GM10248 (cell line): ENCODE results near the gene COL4A6.

Experiments
- CTCF ChIA-PET: fragments of 300-600 bp; sonication (Branson Sonifier 250); formaldehyde crosslinking; extraction: SDS; loops from one replicate; lab custom pipeline; 2021; ENCODE audit warnings: antibody characterized with exemption; lab: Yijun Ruan, JAX
- POLR2A ChIA-PET: fragments of 350-650 bp; sonication (Branson Sonifier 250); formaldehyde crosslinking; extraction: SDS; loops from one replicate; lab custom pipeline; 2020; ENCODE audit warnings: antibody characterized with exemption; lab: Yijun Ruan, JAX
- DNase-seq: peaks from one replicate; pipeline ENCODE4 v3.0.0; 2012; ENCODE audit errors: extremely low spot score
- CTCF ChIP-seq: IDR thresholded peaks from 2 replicates; pipeline ENCODE4 v1.5.1; 2012; ENCODE audit warnings: mild to moderate bottlenecking, low read depth; ENCODE audit errors: extremely low read depth, missing control alignments, control extremely low read depth

Gene COL4A6

GRCh38 chrX:108304210-108304609 lies 134.0 kb downstream of the COL4A6 start:
- no peak for DNase-seq
- TF ChIP-seq CTCF, result peak; percentile 10
- POLR2A ChIA-PET, result no interaction called here
- CTCF ChIA-PET, result interaction anchor here (0.7 to 2.3 kb wide), 4 partner anchors 8 to 79 kb away, joined by 3 to 15 read pairs (median 3); no protein-coding TSS in a partner anchor

- no peak for TF ChIP-seq CTCF
- CTCF ChIA-PET, result interaction anchor here (0.7 to 2.3 kb wide), 4 partner anchors 9 to 79 kb away, joined by 3 to 15 read pairs (median 3); no protein-coding TSS in a partner anchor
- POLR2A ChIA-PET, result no interaction called here
- DNase-seq, result no peak
Measured at GRCh38 chrX:108303682-108304081, 134.5 kb downstream of the COL4A6 start.

- CTCF ChIA-PET, result interaction anchor here (1.0 to 1.6 kb wide), 2 partner anchors 12 to 76 kb away, joined by 3 to 4 read pairs; no protein-coding TSS in a partner anchor
- POLR2A ChIA-PET, result no interaction called here
- DNase-seq, result no peak
- no peak for TF ChIP-seq CTCF
Measured at GRCh38 chrX:108299704-108300103, 138.5 kb downstream of the COL4A6 start.

- no peak for TF ChIP-seq CTCF
- DNase-seq, result peak; percentile 2
- ChIA-PET POLR2A (no interaction called here), CTCF (interaction anchor here (1.0 to 1.6 kb wide), 2 partner anchors 11 to 75 kb away, joined by 3 to 4 read pairs; no protein-coding TSS in a partner anchor)
Measured at GRCh38 chrX:108299101-108299591, 139.1 kb downstream of the COL4A6 start.

GRCh38 chrX:108298165-108298602 lies 140.0 kb downstream of the COL4A6 start:
- POLR2A ChIA-PET, result no interaction called here
- no peak for DNase-seq
- TF ChIP-seq CTCF, result no peak
- CTCF ChIA-PET, result no interaction called here

- ChIA-PET POLR2A (no interaction called here), CTCF (no interaction called here)
- no peak for DNase-seq
- TF ChIP-seq CTCF, result no peak
Measured at GRCh38 chrX:108297290-108297689, 140.9 kb downstream of the COL4A6 start.
